Measurements from ENCODE around the gene RNF11.
"Not testable (repeated sequence)": the region's sequence is repeated elsewhere in the genome, so short reads cannot be mapped to it uniquely, and the experiment has no call there.

The RNF11 gene, protein sequence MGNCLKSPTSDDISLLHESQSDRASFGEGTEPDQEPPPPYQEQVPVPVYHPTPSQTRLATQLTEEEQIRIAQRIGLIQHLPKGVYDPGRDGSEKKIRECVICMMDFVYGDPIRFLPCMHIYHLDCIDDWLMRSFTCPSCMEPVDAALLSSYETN

DNA sequence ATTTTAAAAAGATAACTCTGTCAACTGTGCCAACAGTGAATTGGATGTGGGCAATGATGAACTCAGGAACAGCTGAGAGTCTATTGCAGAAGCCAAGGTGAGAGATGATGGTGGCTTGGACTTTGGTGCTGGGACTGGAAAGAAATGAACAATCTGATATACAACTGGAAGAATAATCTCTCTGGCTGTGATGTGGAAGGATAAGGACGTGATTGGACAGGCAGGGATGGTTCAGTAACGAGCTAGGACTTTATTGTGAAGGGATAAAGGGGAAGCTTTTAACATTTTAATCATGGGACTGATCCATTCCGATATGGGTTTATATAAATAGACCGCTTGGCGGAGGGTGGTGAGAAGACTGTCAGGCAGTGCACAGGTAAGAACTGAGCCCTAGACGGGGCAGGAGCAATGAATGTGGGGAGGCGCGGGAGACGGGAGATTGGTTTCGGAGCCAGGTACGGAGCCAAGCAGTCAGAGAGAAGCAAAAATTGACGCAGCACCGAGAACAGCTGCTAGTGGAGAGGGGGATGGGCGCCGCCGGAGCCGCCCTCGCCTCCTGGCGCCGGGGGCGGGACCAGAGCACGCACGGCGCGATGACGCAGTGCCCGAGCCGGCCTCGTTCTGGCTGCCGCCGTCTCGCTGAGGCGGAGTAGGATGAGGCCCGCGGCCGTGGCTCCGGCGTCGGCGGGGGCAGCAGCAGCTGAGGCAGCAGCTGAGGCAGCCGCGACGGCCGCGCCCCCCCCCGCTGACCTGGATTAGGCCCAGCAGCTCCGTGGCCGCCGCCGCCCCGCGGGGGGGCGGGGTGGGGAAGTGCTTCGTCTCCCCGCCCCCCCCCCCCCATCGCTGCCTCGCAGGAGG lies at the start of gene RNF11:
RNF11 (plus strand) TSS at position 601 of the 858 bp plus-strand sequence. CDS start 484 bp downstream, outside the sequence.
- DNase-seq: peak; percentile 80

DNA sequence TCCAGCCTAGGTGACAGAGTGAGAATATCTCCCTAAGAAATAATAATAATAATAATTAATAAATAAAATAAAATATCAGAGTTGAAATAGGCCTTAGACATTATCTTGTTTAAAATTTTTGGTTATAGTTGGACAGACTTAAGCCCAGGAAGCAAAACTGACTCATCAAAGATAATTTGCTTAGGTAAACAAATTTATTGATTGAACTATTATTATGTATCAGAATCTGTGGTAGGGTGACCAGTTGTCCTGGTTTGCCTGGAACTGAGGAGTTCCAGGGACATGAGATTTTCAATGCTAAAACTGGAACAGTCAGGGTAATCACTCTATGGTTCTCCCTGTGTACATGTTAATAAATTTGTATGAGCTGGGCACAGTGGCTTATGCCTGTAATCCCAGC lies 47.8 kb upstream of the RNF11 start:
- no peak for DNase-seq

GRCh38 chr1:51189421-51190073 lies 46.5 kb upstream of the RNF11 start:
- peak; percentile 61 for DNase-seq

GRCh38 chr1:51190961-51191360 lies 45.1 kb upstream of the RNF11 start:
- no peak for DNase-seq

- DNase-seq: peak; percentile 31
These were observed 43.7 kb upstream of the RNF11 start for GRCh38 chr1:51192213-51192843.

GRCh38 chr1:51193564-51193963 lies 42.5 kb upstream of the RNF11 start:
- DNase-seq: no peak

DNA sequence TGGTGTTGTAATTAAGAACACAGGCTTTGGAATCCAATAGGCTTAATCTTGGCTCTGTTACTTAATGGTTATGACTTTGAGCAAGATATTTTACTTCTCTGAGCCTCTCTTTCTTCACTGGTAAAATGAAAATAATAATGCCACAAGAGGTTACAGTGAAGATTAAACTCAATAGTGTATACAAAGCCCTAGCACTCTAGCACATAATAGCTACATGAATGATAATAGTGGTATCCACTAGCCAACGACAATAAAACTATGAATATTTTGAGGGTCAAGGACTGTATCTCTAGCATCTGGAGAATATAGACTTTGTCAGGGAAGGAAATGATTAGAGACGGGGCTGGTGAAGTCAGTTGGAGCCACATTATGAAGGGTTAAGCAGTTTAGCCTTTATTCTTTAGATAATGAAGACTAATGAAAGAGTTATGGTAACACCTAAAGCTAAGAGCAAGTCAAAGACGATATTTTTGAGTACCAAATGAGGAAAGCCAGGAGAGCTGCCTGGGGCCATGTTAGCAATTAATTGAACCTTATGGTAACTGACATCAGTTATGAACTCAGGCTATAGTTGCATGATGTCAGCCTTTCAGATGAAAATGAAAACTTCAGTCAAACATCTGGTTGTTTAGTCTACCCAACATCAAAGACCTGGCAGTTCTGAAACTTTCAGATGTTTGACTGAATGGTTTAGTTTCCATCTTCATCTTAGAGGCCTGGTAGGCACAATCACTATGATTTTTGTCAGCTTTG lies 32.8 kb upstream of the RNF11 start:
- DNase-seq: no peak

GRCh38 chr1:51203874-51204245 lies 32.2 kb upstream of the RNF11 start:
- DNase-seq: no peak

DNA sequence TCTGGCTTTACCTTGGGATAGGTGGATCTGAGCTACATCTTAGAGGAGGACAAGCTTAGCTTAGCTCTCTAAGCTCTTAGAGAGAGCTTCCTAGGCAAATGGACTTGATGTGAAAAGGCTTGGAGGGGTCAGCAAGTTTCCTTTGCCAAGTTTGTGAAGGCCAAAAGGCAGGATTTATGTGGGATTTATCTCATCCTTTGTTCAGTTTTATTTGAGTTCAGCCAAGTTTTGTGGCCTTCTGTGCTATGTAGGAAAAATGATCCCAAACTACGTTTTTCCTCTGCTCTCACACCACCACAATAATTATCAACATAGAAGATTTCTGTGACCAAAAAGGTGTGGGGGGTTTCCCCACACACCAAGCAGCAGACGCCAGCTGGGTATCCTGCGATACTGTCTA lies 26.0 kb upstream of the RNF11 start:
- DNase-seq: no peak

- no peak for DNase-seq
These were observed 25.4 kb upstream of the RNF11 start for GRCh38 chr1:51210676-51211075.

DNA sequence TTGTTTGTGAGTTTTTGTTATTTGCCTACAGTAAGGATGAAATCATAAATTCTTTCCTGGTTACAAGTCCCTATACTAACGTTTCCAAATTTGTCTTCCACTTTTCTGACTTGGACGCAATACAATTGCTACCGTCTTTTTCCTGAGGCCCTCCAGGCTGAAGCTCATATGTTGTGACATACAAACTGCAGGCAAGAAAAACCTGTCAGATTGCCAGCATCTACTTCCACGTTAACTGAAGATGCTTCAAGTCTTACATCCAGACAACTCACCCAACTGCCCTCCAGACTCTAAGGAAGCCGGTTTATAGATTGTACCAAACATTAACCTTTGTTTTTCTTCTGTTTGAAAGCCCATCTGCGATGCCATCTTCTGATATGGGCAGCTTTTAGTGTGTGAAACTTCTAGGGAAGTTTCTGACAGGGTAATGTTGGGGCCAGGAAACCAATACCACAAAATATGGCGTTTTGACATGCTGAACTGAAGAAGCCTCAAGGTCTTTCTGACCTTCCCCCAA lies 21.4 kb upstream of the RNF11 start:
- DNase-seq: no peak

GRCh38 chr1:51215169-51215568 lies 20.9 kb upstream of the RNF11 start:
- no peak for DNase-seq

GRCh38 chr1:51216631-51217030 lies 19.4 kb upstream of the RNF11 start:
- DNase-seq: no peak

DNA sequence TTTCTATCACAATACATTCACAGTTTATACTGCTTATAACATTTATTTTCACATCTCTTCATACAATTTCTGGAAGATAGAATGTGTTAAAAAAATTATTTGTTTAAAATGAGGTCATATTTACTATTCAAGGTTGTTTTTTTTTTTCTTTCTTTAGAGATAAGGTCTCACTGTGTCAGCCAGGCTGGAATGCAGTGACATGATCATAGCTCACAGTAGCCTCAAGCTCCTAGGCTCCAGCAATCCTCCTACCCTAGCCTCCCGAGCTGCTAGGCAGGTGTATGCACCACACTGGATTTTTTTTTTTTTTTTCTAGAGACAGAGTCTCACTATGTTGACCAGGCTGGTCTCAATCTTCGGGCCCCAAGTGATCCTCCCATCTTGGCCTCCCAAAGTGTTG lies 19.0 kb upstream of the RNF11 start:
- no peak for DNase-seq

- no peak for DNase-seq
These were observed 17.5 kb upstream of the RNF11 start for GRCh38 chr1:51218570-51218969.

- DNase-seq: no peak
These were observed 17.1 kb upstream of the RNF11 start for GRCh38 chr1:51219022-51219421.

DNA sequence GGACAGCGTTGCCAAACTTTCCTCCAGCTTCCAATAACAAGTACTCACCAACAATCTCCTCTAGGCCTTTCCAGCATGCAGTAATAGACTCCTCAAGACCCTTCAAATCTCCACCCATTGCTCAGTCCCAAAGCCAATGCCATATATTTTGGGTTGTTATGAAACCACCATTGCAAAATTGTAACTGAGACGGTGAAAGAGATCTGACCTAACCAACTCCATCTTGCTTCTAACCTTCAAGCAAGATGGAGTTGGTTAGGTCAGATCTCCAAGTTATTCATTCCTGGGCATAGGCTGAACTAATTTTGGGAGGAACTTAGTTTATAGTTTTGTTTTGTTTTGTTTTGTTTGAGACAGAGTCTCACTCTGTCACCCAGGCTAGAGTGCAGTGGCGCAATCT lies 14.5 kb upstream of the RNF11 start:
- DNase-seq: not testable (repeated sequence)

- DNase-seq: no peak
These were observed 13.8 kb upstream of the RNF11 start for GRCh38 chr1:51222136-51222787.

GRCh38 chr1:51222809-51223208 lies 13.3 kb upstream of the RNF11 start:
- no peak for DNase-seq

GRCh38 chr1:51224255-51224654 lies 11.8 kb upstream of the RNF11 start:
- DNase-seq: no peak

GRCh38 chr1:51227231-51227960 lies 8.7 kb upstream of the RNF11 start:
- not testable (repeated sequence) for DNase-seq

All from NCI-H446 treated with DMSO at 0.1 percent for 48 hours (cell line).